ENCODE results near the gene UCKL1.

DNA sequence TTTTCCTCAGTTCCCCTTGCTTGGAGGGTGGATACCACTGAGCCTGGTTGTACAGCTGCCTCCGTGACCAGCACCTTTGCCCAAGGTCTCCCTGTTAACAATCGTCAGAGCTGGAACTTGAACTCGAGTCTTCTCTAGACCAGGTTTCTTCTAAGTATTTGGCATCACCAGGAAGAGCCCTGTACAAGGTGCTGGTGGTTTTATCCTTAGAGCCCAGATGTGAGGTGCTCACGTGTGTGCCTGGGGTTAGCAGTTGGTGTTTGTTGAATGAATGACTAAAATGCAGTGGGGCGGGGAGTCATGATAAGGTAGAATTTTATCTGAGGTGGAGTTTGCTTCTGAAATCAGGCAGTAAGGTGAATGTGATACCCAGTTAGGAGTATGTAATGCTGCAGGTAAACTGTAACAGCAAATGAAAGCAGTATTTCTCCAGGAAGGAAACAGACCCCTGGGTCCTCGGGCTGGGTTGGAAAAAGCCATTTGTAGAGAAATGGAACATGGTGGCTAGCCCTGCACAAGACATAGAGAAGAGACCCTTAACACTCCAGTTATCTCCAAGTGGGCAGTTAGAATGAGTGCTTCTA lies 58.1 kb downstream of the UCKL1 start:
- TF ChIP-seq, protein P1, sequence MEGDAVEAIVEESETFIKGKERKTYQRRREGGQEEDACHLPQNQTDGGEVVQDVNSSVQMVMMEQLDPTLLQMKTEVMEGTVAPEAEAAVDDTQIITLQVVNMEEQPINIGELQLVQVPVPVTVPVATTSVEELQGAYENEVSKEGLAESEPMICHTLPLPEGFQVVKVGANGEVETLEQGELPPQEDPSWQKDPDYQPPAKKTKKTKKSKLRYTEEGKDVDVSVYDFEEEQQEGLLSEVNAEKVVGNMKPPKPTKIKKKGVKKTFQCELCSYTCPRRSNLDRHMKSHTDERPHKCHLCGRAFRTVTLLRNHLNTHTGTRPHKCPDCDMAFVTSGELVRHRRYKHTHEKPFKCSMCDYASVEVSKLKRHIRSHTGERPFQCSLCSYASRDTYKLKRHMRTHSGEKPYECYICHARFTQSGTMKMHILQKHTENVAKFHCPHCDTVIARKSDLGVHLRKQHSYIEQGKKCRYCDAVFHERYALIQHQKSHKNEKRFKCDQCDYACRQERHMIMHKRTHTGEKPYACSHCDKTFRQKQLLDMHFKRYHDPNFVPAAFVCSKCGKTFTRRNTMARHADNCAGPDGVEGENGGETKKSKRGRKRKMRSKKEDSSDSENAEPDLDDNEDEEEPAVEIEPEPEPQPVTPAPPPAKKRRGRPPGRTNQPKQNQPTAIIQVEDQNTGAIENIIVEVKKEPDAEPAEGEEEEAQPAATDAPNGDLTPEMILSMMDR (conservative IDR thresholded peaks at IDR 0.05; ENCODE audit: low read length) = no peak
- TF ChIP-seq EZH2phosphoT487 (IDR thresholded peaks at IDR 0.05; ENCODE audit: borderline replicate concordance, low read depth, low read length) = no peak

Measured in OCI-LY7 (cell line).